ENCODE results near the gene KANSL3.

KANSL3 gene

GRCh38 chr2:96548558-96549465 is 89.3 kb downstream of the KANSL3 start:
- H3K9me3 Mint-ChIP-seq = no peaks in the 10 kb centered on the region
- H3K27me3 Mint-ChIP-seq = no peaks in the 10 kb centered on the region
- peaks cover 2% of the 10 kb centered on the region for H3K36me3 Mint-ChIP-seq
- H3K4me1 Mint-ChIP-seq = peaks cover 47% of the 10 kb centered on the region
- H3K27ac Mint-ChIP-seq = no peak overlapping the region
- no peak overlapping the region for H3K4me3 Mint-ChIP-seq

- Mint-ChIP-seq H3K4me3 (no peak overlapping the region), H3K27ac (peak overlapping the region; percentile 86)
Observed at GRCh38 chr2:96547731-96548171, 90.4 kb downstream of the KANSL3 start.

GRCh38 chr2:96547203-96547641 is 90.9 kb downstream of the KANSL3 start:
- Mint-ChIP-seq H3K9me3 (no peaks in the 10 kb centered on the region), H3K27ac (peak overlapping the region; percentile 86), H3K4me1 (peaks cover 52% of the 10 kb centered on the region), H3K27me3 (no peaks in the 10 kb centered on the region), H3K4me3 (peak overlapping the region; percentile 30), H3K36me3 (peaks cover 2% of the 10 kb centered on the region)

More at GRCh38 chr2:96547731-96548171, 90.4 kb downstream of the KANSL3 start:
- no peaks in the 10 kb centered on the region for H3K27me3 Mint-ChIP-seq
- peaks cover 47% of the 10 kb centered on the region for H3K4me1 Mint-ChIP-seq
- peaks cover 2% of the 10 kb centered on the region for H3K36me3 Mint-ChIP-seq
- no peaks in the 10 kb centered on the region for H3K9me3 Mint-ChIP-seq

- Mint-ChIP-seq H3K4me1 (peaks cover 57% of the 10 kb centered on the region), H3K9me3 (no peaks in the 10 kb centered on the region), H3K4me3 (no peak overlapping the region), H3K36me3 (peaks cover 2% of the 10 kb centered on the region), H3K27ac (peak overlapping the region; percentile 84), H3K27me3 (no peaks in the 10 kb centered on the region)
Observed at GRCh38 chr2:96546797-96547196, 91.3 kb downstream of the KANSL3 start.

GRCh38 chr2:96546321-96546720 is 91.8 kb downstream of the KANSL3 start:
- Mint-ChIP-seq H3K4me1 (peaks cover 61% of the 10 kb centered on the region), H3K27me3 (no peaks in the 10 kb centered on the region), H3K36me3 (peaks cover 2% of the 10 kb centered on the region), H3K4me3 (peak overlapping the region; percentile 33), H3K27ac (peak overlapping the region; percentile 84), H3K9me3 (no peaks in the 10 kb centered on the region)

Measured in activated naive CD4-positive, alpha-beta T cell treated with anti-CD3 and anti-CD28 coated beads, Interleukin-2, amount 50 U/mL, for 24 hours (primary cell).